ENCODE data around the gene FREM2.

FREM2 gene

GRCh38 chr13:38700051-38700450, 13.2 kb downstream of the FREM2 start:
- TF ChIP-seq FOXP2 (optimal IDR thresholded peaks at IDR 0.05; ENCODE audit: borderline replicate concordance, extremely low read depth, extremely low read length, insufficient read depth), result no peak
- TF ChIP-seq TAF1 (IDR thresholded peaks at IDR 0.05; ENCODE audit: borderline replicate concordance, insufficient read depth, low read length), result no peak
- no peak for TF ChIP-seq SIN3A (IDR thresholded peaks at IDR 0.05; ENCODE audit: borderline replicate concordance, insufficient read depth, low read length)
- no peak for TF ChIP-seq POLR2AphosphoS5 (IDR thresholded peaks at IDR 0.05; ENCODE audit: low read depth, low read length)
- no peak for TF ChIP-seq REST (IDR thresholded peaks at IDR 0.05; ENCODE audit: insufficient read depth in 1 of 2, low read depth in 2 of 2, low read length in 2 of 2)

GRCh38 chr13:38702669-38703068, 15.8 kb downstream of the FREM2 start:
- TF ChIP-seq POLR2AphosphoS5 (IDR thresholded peaks at IDR 0.05; ENCODE audit: low read depth, low read length), result no peak

- no peak for TF ChIP-seq REST (IDR thresholded peaks at IDR 0.05; ENCODE audit: insufficient read depth in 1 of 2, low read depth in 2 of 2, low read length in 2 of 2)
- no peak for TF ChIP-seq POLR2AphosphoS5 (IDR thresholded peaks at IDR 0.05; ENCODE audit: low read depth, low read length)
- no peak for TF ChIP-seq TAF1 (IDR thresholded peaks at IDR 0.05; ENCODE audit: borderline replicate concordance, insufficient read depth, low read length)
- no peak for TF ChIP-seq SIN3A (IDR thresholded peaks at IDR 0.05; ENCODE audit: borderline replicate concordance, insufficient read depth, low read length)
- no peak for TF ChIP-seq FOXP2 (optimal IDR thresholded peaks at IDR 0.05; ENCODE audit: borderline replicate concordance, extremely low read depth, extremely low read length, insufficient read depth)
Observed at GRCh38 chr13:38703255-38703654, 16.4 kb downstream of the FREM2 start.

- no peak for TF ChIP-seq FOXP2 (optimal IDR thresholded peaks at IDR 0.05; ENCODE audit: borderline replicate concordance, extremely low read depth, extremely low read length, insufficient read depth)
- TF ChIP-seq POLR2AphosphoS5 (IDR thresholded peaks at IDR 0.05; ENCODE audit: low read depth, low read length), result no peak
- no peak for TF ChIP-seq REST (IDR thresholded peaks at IDR 0.05; ENCODE audit: insufficient read depth in 1 of 2, low read depth in 2 of 2, low read length in 2 of 2)
- TF ChIP-seq TAF1 (IDR thresholded peaks at IDR 0.05; ENCODE audit: borderline replicate concordance, insufficient read depth, low read length), result no peak
- no peak for TF ChIP-seq SIN3A (IDR thresholded peaks at IDR 0.05; ENCODE audit: borderline replicate concordance, insufficient read depth, low read length)
Observed at GRCh38 chr13:38705365-38705764, 18.5 kb downstream of the FREM2 start.

GRCh38 chr13:38707460-38707859, 20.6 kb downstream of the FREM2 start:
- TF ChIP-seq FOXP2 (optimal IDR thresholded peaks at IDR 0.05; ENCODE audit: borderline replicate concordance, extremely low read depth, extremely low read length, insufficient read depth) (no peak), POLR2AphosphoS5 (IDR thresholded peaks at IDR 0.05; ENCODE audit: low read depth, low read length) (no peak), TAF1 (IDR thresholded peaks at IDR 0.05; ENCODE audit: borderline replicate concordance, insufficient read depth, low read length) (no peak), SIN3A (IDR thresholded peaks at IDR 0.05; ENCODE audit: borderline replicate concordance, insufficient read depth, low read length) (no peak), REST (IDR thresholded peaks at IDR 0.05; ENCODE audit: insufficient read depth in 1 of 2, low read depth in 2 of 2, low read length in 2 of 2) (no peak)
